Measurements from ENCODE around the gene MAML3.
"Not testable (repeated sequence)": the region's sequence is repeated elsewhere in the genome, so short reads cannot be mapped to it uniquely, and the experiment has no call there.

- TF ChIP-seq POLR2AphosphoS5 (IDR thresholded peaks at IDR 0.05; ENCODE audit: low read depth, low read length); POLR2A (IDR thresholded peaks at IDR 0.05; ENCODE audit: low read depth, low read length); SPI1 (IDR thresholded peaks at IDR 0.05; ENCODE audit: low read depth, low read length); TAF1 (IDR thresholded peaks at IDR 0.05; ENCODE audit: low read depth, low read length); PAX5 (IDR thresholded peaks at IDR 0.05; ENCODE audit: insufficient read depth, low read length, severe bottlenecking); POU2F2 (IDR thresholded peaks at IDR 0.05; ENCODE audit: low read depth, low read length): not testable (repeated sequence)
Measured at GRCh38 chr4:139944916-139945315, 209.1 kb downstream of the MAML3 start.

Data from GM12891 (cell line).